Right lobe of liver (tissue), 6 donors: Measurements from ENCODE around the gene OR2A14. TPM values are rescaled to one million over a fixed set of nuclear protein-coding genes. Genes with fewer than 3 reads are reported as not detected.
"Not testable (repeated sequence)": the region's sequence is repeated elsewhere in the genome, so short reads cannot be mapped to it uniquely, and the experiment has no call there.

Experiments
- ATAC-seq, 4 donors: fragments of 200-7000 bp; cut with Tn5 transposase; one replicate each; pipeline ENCODE4 v1.9.1; 2020; ENCODE audit warnings: mild to moderate bottlenecking in 4 of 4, moderate library complexity in 4 of 4
- DNase-seq, 3 donors: peaks; one replicate each; pipeline ENCODE4 v3.0.0-alpha.2; 2020
- H3K27ac ChIP-seq, 3 donors: fragments of 200-600 bp; one replicate each; pipeline ENCODE4 v1.8.0; 2022
- H3K27me3 ChIP-seq, 2 donors: fragments of 200-600 bp; one replicate each; pipeline ENCODE4 v1.8.0; 2022
- H3K36me3 ChIP-seq, 4 donors: fragments of 200-600 bp; sonication (generic) in 1 of 4; one replicate each; pipeline versions ENCODE4 v1.5.1 to v1.8.0; 2017 to 2022; ENCODE audit warnings: control low read depth in 1 of 4
- H3K4me1 ChIP-seq, 4 donors: fragments of 200-600 bp; sonication (generic) in 1 of 4; one replicate each; pipeline versions ENCODE4 v1.5.1 to v1.8.0; 2017 to 2022; ENCODE audit warnings: control low read depth in 1 of 4
- H3K4me3 ChIP-seq, 3 donors: fragments of 200-600 bp; one replicate each; pipeline ENCODE4 v1.8.0; 2022
- H3K9me3 ChIP-seq, 4 donors: fragments of 200-600 bp; sonication (generic) in 1 of 4; one replicate each; pipeline versions ENCODE4 v1.5.1 to v1.8.0; 2017 to 2022; ENCODE audit warnings: control low read depth in 1 of 4
- CTCF ChIP-seq, 4 donors: fragments of 200-600 bp in 3 of 4; fragments of 450-650 bp in 1 of 4; IDR thresholded peaks; one replicate each; pipeline versions ENCODE4 v1.5.1 to v1.8.0; 2016 to 2022; ENCODE audit warnings: antibody characterized with exemption in 4 of 4, mild to moderate bottlenecking in 2 of 4
- POLR2A ChIP-seq: fragments of 450-650 bp; IDR thresholded peaks from one replicate; pipeline ENCODE4 v1.6.1; 2017; ENCODE audit warnings: antibody characterized with exemption, mild to moderate bottlenecking
- WGBS: methylation state at CpG from one replicate; pipeline ENCODE4 v1.1.6; 2018; ENCODE audit warnings: low coverage, low lambda C conversion rate; ENCODE audit not compliant: insufficient coverage; ENCODE audit errors: missing lambda C conversion rate; 5-methylcytosine and 5-hydroxymethylcytosine counted together
- intact Hi-C, 2 donors: fragments of 100-400 bp; cut with DNase I; formaldehyde crosslinking; loops; one replicate each; pipeline versions ENCODE4 v1.11.2 to v1.14.1; 2022
- total RNA-seq, 6 experiments: library from RNA; depleted of rRNA in 2 of 6; stranded (reverse); fragments of >200 nt in 2 of 6; fragmentation: NEBNext Ultra II Directional in 3 of 6; extraction: Animal tissue kit (Norgen Biotek cat#: 25700) in 3 of 6; gene quantifications; one replicate each; pipeline versions ENCODE4 v1.1.0 to v1.2.4, GENCODE V29; 2016 to 2023
- donor health status: DM: no; HTN: yes; CAD: no.
- donor health status: DM: no; HTN: no; CAD: no.
- donor health status: DM: no; HTN: no; CAD: no.
- donor health status: DM: no; HTN: yes; CAD: no.
- donor health status: DM: no; HTN: yes; CAD: no.

The OR2A14 gene
- total RNA-seq, 6 experiments from 2014 or later, result not detected

GRCh38 chr7:144148224-144148827 is 25.4 kb downstream of the OR2A14 start:
- no peak overlapping the region for H3K27ac ChIP-seq
- peaks cover 0 to 3% (median 0%) of the 10 kb centered on the region in 4 donors for H3K4me1 ChIP-seq
- H3K4me3 ChIP-seq, result no peak overlapping the region
- intact Hi-C loops, result no loop called here
- H3K9me3 ChIP-seq, result peaks cover 0 to 9% (median 0%) of the 10 kb centered on the region in 4 donors
- no peak for TF ChIP-seq CTCF (IDR thresholded peaks at IDR 0.05)
- no peak for TF ChIP-seq POLR2A
- no peaks in the 10 kb centered on the region for H3K27me3 ChIP-seq
- no peaks in the 10 kb centered on the region for H3K36me3 ChIP-seq
- DNase-seq (no peak), ATAC-seq (no peak)
- WGBS, result 70% methylated on average over 2 of the region's 2 CpGs

GRCh38 chr7:144158861-144159260 is 35.9 kb downstream of the OR2A14 start:
- intact Hi-C loops, result no loop called here
- H3K4me3 ChIP-seq, result no peak overlapping the region
- H3K27ac ChIP-seq, result no peak overlapping the region
- H3K27me3 ChIP-seq, result no peaks in the 10 kb centered on the region
- 82% methylated on average over 1 of the region's 1 CpG for WGBS
- H3K9me3 ChIP-seq, result no peaks in the 10 kb centered on the region
- no peaks in the 10 kb centered on the region for H3K36me3 ChIP-seq
- no peak for ATAC-seq
- H3K4me1 ChIP-seq, result no peaks in the 10 kb centered on the region
- TF ChIP-seq CTCF (IDR thresholded peaks at IDR 0.05) (no peak), POLR2A (no peak)
- no peak for DNase-seq

- no peak for ATAC-seq
- WGBS, result 70% methylated on average over 2 of the region's 2 CpGs
Observed at GRCh38 chr7:144164784-144165183, 41.8 kb downstream of the OR2A14 start.

GRCh38 chr7:144171594-144172350 is 48.8 kb downstream of the OR2A14 start:
- intact Hi-C loops, result not testable (repeated sequence)

More at GRCh38 chr7:144164784-144165183, 41.8 kb downstream of the OR2A14 start:
- no peak overlapping the region for H3K4me3 ChIP-seq
- intact Hi-C loops, result no loop called here
- H3K27me3 ChIP-seq, result no peaks in the 10 kb centered on the region
- H3K27ac ChIP-seq, result no peak overlapping the region
- H3K9me3 ChIP-seq, result no peaks in the 10 kb centered on the region
- H3K36me3 ChIP-seq, result no peaks in the 10 kb centered on the region
- no peak for DNase-seq
- TF ChIP-seq POLR2A, result no peak
- no peak for TF ChIP-seq CTCF (IDR thresholded peaks at IDR 0.05)
- H3K4me1 ChIP-seq, result no peaks in the 10 kb centered on the region

GRCh38 chr7:144174613-144175012 is 51.6 kb downstream of the OR2A14 start:
- ATAC-seq, result no peak

More at GRCh38 chr7:144171594-144172350, 48.8 kb downstream of the OR2A14 start:
- H3K27me3 ChIP-seq, DNase-seq, H3K4me1 ChIP-seq, H3K36me3 ChIP-seq, ATAC-seq, H3K27ac ChIP-seq, H3K4me3 ChIP-seq, H3K9me3 ChIP-seq: not testable (repeated sequence)
- 63% methylated on average over 3 of the region's 4 CpGs for WGBS

More at GRCh38 chr7:144174613-144175012, 51.6 kb downstream of the OR2A14 start:
- no peak for DNase-seq
- no peaks in the 10 kb centered on the region for H3K36me3 ChIP-seq
- H3K4me3 ChIP-seq, result no peak overlapping the region
- no peaks in the 10 kb centered on the region for H3K9me3 ChIP-seq
- H3K27me3 ChIP-seq, result no peaks in the 10 kb centered on the region
- no peak for TF ChIP-seq POLR2A
- TF ChIP-seq CTCF (IDR thresholded peaks at IDR 0.05), result no peak
- H3K27ac ChIP-seq, result no peak overlapping the region
- WGBS, result 82% methylated on average over 5 of the region's 5 CpGs
- intact Hi-C loops, result no loop called here
- H3K4me1 ChIP-seq, result no peaks in the 10 kb centered on the region
